HG03439 (cell line): Measurements from ENCODE around the gene FES.
"Not testable (repeated sequence)": the region's sequence is repeated elsewhere in the genome, so short reads cannot be mapped to it uniquely, and the experiment has no call there.

Experiments used
- ATAC-seq: cut with Tn5 transposase; IDR thresholded peaks from one replicate; pipeline ENCODE4 v1.9.1; 2021; ENCODE audit warnings: mild to moderate bottlenecking, moderate library complexity; ENCODE audit not compliant: unreplicated experiment

Gene FES

DNA sequence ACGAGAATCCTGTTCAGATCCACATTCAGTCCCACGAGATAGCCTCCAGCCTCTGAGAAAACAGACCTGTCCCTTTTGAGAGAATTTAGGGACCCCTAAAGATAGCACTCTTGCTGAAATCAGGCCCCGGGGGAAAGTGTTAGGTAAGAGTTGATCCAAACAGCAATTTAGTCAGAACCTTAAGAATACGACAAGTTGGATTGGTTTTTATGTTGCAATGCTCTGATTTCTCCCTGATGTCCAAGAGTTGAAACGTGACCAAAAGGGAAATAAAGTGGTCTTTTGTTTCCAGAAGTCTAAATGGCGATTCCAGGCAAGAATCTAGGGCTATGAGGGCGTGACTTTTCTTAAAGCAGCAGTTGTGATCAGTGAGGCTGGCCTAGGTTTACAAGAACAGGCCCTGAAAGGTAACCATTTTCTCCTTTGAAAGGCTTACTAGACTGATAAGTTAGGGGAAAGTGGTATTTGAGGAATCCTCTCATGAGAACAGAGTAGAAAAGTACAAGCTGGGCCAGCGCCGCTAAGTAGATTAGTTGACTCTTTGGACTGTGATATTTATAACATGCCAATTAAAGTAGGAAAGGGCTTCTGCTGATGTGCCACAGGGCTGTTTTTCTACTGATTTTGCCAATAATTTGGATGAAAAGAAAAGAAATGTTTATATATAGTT lies 23.7 kb downstream of the FES start:
- ATAC-seq, result no peak

DNA sequence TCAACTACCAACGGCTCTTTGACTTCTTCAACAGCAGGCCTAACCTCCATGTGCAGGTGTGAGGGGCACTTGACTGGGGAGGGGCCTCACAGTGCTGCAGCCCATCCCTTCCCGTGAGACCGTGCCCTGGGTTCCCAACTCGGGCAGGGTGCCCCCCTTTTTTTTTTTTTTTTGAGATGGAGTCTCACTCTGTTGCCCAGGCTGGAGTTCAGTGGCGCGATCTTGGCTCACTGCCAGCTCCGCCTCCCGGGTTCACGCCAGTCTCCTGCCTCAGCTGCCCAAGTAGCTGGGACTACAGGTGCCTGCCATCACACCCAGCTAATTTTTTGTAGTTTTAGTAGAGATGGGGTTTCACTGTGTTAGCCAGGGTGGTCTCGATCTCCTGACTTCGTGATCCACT lies 25.1 kb downstream of the FES start:
- ATAC-seq, result not testable (repeated sequence)

DNA sequence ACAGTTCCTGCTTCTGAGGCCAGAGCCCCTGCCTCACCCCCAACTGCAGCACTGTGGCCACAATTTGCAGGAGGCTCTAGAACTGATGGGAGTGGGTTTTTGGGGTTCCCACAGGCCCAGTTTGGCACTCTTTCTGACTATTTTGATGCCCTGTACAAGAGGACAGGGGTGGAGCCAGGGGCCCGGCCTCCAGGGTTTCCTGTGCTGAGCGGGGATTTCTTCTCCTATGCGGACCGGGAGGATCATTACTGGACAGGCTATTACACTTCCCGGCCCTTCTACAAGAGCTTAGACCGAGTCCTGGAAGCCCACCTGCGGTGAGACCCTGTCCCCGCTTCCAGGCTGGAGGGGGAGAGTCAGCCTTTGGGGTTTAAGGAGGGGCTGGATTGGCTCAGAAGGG lies 25.7 kb downstream of the FES start:
- no peak for ATAC-seq

DNA sequence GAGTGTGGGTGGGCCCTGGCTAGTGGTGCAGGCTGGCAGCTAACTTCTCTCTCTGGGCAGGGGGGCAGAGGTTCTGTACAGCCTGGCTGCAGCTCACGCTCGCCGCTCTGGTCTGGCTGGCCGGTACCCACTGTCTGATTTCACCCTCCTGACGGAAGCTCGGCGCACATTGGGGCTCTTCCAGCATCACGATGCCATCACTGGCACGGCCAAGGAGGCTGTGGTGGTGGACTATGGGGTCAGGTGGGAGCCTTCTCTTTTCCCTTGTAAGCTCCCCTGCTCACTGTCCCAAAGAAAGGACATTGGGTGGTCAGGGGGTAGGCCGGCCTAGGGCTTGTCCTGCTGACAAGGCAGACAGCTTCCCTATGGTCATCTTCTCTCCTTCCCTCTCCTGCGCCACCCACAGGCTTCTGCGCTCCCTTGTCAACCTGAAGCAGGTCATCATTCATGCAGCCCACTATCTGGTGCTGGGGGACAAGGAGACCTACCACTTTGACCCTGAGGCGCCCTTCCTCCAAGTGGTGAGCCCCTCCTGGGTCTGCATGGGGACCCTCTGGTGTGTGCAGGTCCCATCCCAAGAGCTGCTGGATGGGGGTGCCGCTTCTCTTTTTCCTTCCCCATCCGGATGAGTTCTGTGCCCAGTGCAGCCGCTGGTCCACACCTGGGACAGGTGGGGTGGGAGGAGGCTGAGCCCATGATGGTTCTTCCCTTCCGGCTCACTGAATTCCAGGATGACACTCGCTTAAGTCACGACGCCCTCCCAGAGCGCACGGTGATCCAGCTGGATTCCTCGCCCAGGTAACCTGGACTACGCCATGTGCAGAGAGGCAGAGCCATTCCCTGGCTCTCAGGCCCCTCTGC lies 26.4 kb downstream of the FES start:
- no peak for ATAC-seq

DNA sequence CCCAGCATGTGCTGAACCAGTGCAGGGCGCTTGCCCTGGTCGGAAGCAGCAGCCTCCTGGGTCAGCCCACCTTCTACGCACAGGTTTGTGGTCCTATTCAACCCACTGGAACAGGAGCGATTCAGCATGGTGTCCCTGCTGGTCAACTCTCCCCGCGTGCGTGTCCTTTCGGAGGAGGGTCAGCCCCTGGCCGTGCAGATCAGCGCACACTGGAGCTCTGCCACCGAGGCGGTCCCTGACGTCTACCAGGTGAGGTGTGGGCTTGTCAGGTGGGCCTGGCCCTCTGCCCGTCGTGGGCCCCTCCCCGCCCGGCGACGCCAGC lies 27.0 kb downstream of the FES start:
- ATAC-seq, result no peak

DNA sequence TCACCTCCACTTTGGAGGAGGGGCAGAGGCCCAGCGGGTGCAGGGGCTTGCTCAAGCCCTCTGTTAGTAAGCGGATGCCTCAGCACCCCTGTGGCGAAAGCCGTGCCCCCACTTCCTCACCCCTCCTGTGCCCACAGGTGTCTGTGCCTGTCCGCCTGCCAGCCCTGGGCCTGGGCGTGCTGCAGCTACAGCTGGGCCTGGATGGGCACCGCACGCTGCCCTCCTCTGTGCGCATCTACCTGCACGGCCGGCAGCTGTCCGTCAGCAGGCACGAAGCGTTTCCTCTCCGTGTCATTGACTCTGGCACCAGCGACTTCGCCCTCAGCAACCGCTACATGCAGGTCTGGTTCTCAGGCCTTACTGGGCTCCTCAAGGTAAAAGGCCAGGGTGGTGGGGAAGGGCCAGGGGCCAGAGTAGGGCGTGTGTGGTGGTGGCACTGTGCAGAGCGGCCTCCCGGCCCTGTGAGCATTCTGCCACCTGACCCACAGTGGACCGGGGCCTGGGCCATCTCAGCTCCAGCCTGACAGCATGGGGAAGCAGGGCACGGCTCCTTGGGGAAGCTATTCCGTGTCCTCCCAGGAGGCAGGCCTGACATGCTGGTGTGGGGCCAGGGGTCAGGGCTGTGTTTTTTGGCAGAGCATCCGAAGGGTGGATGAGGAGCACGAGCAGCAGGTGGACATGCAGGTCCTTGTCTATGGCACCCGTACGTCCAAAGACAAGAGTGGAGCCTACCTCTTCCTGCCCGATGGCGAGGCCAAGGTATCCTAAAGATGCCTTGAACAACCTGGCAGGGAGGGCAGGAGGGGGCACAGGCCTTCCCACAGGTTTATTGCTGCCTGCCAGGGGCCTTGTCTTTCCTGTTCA lies 27.8 kb downstream of the FES start:
- ATAC-seq, result no peak

DNA sequence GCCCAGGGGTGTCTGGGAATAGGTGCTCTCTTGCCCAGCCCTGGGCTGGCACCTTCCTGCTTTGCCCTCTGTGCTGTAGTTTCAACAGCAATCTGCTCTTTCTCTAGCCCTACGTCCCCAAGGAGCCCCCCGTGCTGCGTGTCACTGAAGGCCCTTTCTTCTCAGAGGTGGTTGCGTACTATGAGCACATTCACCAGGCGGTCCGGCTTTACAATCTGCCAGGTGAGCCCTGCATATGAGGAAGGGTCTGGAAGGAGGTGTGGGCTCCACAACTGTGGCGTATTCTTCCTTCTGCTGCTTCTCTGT lies 28.4 kb downstream of the FES start:
- no peak for ATAC-seq

DNA sequence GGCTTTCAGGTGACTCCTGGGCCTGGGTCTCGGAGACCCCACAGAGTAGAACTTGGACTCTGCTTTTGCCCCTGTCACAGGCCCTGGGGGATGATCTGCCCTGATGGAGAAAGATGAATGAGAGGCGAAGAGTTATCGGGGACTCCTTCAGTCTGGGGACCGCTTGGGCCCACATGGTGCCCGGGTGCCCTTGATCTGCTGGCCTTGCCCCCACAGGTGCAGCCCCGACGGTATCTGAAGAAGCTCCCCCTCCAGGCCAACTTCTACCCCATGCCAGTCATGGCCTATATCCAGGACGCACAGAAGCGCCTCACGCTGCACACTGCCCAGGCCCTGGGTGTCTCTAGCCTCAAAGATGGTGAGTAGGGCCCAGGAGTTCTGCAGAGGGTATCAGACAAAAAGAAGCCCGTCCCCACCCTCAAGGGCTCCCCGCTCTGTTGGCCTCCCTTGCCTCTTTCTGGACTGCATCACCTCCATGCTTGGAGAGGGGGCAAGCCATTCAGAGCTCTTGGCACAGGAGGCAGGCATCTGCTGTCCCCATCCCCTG lies 29.2 kb downstream of the FES start:
- no peak for ATAC-seq

DNA sequence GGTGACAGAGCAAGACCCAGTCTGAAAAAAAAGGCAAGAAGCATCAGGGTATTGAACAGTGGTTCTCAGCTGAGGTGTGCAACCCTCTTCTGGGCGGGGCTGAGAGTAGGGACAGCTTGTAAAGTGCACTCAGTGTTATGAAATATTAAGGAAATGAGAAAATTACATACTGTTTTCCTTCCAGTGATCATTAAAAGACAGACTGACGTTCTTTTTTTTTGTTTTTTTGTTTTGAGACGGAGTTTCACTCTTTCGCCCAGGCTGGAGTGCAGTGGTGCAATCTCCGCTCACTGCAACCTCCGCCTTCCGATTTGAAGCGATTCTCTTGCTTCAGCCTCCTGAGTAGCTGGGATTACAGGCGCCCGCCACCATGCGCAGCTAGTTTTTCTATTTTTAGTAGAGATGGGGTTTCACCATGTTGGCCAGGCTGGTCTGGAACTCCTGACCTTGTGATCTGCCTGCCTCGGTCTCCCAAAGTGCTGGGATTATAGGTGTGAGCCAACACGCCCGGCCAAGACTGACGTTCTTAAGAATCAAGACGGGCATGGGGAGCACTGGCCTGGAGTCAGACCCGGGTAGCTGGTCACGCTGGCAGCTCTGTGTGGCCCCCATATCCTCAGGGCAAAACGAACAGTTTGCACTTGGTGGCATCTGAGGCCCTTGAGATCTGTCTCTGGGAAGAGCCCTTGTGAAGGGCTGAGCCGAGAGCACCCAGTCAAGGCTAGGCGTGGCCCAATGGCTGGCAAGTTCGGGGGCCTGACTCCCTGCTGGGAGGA lies 30.2 kb downstream of the FES start:
- ATAC-seq, result no peak

DNA sequence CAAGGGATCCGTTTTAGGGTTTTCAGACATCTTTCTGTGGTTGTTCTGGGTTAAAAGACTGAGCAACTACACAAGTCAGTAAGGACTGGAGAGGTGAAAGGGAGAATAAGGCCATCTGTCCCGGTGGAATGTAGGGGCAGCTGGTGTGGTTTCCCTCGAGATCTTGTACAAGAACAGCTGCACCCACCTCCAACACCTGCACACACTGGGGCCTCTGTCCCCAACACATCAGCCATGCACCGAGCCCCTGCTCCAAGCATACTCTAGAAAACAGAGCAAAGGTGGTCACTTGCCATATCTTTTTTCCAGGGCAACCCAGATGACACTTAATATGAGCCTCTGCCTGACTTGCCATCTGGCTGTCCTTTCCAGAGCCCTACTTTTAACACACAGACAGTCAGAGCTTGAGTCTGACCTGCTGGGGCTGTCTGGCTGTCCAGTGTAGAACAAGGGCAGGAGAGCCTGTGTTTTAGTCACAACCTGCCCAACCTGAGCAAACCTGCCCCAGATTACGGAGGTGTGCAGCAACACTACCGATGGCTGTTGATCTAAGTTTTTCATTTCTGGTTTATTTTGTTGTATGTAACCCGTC lies 31.0 kb downstream of the FES start:
- no peak for ATAC-seq

DNA sequence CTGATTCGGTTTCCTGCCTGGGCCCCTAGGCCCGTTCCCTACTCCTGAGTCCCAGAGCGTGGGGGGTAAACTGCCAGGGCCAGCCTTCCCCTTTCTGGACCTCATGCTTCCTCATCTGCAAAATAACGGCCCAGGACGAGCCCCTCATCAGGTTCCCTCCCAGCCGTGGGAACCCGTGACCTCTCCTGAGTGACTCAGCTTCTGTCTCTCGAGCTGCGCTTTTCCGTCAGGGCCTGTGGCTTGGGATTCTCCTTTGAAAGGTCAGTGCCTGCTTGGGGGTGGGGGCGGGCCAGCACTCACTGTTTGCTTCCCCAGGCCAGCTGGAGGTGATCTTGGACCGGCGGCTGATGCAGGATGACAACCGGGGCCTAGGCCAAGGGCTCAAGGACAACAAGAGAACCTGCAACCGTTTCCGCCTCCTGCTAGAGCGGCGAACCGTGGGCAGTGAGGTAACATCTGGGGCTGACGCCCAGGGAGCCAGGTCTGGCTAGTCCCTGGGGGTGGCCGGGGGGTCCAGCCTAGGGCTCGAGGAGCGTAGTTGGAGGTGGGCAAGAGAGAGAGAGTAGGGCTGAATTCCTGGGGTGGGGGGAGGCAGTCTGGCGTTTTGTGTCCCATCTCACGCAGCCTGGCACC lies 31.6 kb downstream of the FES start:
- ATAC-seq, result no peak

DNA sequence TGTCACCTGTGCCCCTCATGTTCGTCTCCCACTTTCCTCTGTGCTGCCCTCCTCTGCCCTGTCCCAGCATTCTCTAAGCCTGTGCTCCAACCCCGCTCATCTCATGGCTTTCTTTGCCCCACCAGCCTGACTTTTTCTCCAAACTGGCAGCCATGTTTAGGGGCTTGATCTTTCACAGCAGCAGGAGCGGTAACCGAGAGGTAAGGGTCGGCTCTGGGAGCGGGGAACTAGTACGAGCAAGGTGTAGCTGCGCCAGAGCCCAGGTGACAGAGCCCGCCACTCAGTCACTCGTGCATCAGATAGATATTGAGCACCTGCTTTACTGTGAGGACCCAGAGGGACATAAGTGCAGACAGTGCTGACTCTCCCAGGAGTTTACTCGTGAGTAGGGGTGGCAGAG lies 32.2 kb downstream of the FES start:
- no peak for ATAC-seq

DNA sequence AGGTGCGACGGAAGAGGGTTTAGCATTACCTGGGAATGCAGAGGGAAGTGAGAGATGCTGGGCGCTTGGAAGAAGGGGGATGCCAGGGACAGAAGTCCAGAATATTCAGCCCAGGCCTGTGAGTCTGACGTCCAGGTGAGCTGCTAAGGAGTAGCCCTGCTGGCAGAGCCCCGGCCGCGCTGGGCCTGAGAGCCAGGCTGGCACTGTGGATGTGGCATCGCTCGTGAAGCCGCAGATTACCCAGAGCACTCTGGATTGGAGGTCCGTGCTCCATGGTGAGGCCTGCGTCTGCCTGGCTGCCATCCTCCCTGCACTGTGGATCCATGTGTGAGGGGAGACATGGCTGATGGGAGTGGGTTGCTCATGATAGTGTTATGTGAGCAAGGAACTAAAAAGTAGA lies 33.3 kb downstream of the FES start:
- no peak for ATAC-seq

DNA sequence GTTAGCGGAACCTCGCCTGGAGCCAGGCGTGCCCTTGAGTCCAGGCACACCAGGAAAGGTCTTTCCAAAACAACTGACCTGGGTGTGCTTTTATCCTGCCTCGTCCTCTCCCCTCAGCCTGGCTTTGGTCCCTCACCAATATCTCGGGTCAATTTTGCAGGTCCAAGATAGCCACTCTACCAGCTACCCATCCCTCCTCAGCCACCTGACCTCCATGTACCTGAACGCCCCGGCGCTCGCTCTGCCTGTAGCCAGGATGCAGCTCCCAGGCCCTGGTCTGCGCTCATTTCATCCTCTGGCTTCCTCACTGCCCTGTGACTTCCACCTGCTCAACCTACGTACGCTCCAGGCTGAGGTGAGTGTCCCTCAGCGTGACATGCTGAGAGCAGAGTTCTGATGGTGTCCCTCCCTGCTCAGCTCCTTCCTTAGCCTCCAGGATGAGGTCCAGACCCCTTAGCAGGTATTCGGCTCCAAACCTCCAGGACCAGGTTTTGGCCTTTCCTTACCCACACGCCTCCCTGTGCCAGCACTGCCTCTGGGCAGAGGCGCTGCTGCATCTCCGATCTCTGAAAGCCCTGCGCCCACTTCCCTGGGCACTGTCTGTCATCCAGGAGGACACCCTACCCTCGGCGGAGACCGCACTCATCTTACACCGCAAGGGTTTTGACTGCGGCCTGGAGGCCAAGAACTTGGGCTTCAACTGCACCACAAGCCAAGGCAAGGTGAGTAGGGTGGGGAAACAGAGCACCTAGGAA lies 33.9 kb downstream of the FES start:
- ATAC-seq, result no peak

DNA sequence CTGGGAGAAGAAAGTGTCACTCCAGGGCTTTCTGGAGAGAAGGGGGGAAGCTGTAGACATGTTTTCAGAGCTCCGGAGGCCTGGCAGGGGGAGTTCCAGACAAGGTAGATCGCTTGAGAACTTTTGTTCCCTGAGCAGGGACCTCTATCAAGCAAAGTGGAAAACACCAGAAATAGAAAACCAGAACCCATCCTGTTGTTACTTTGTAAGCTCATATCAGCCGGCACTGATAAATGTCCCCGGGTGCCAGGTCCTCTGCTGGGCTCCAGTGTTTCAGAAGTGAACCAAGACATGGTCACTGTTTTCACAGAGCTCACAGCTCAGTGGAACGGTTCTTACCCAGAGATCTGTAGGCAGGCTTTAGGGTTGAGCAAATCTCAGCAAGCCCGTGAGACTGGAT lies 34.5 kb downstream of the FES start:
- no peak for ATAC-seq

DNA sequence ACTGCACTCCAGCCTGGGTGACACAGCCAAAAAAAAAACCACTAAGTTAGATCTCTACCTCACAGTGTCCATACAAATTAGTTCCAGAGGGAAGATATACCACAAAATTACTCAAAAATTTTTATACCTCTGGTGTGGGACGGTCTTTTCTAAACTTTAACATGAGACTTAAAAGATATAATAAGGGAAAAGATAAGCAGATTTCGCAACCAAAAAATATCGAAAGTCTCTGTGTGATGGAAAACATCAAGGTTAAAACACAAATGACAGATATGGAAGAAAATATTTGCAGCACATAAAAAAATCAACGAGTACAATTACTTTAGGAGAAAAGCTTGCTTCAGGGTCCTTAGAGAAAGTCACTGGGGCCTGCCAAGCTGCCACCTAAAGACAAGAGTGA lies 37.6 kb downstream of the FES start:
- no peak for ATAC-seq

DNA sequence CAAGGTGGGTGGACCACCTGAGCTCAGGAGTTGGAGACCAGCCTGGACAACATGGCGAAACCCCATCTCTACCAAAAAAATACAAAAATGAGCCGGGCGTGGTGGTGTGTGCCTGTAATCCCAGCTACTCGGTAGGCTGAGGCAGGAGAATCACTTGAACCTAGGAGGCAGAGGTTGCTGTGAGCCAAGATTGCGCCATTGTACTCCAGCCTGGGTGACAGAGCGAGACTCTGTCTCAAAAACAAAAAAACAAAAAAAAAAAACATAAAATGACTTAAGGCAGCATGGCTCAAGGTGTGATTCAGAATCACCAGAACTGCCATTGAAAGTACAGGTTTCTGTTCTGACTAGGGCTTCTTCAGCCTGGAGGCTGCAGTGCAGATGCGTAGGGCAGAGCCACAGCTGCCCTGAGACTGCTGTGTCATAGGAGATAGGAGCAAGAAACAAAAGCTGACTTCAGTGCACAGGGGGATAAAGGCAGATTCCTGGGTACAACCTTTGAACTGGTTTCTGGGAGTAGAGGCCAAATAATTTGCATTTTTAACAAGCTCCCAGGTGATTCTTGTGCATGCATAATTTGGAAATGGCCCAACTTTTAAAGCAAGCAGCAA lies 38.5 kb downstream of the FES start:
- peak; percentile 80 for ATAC-seq

DNA sequence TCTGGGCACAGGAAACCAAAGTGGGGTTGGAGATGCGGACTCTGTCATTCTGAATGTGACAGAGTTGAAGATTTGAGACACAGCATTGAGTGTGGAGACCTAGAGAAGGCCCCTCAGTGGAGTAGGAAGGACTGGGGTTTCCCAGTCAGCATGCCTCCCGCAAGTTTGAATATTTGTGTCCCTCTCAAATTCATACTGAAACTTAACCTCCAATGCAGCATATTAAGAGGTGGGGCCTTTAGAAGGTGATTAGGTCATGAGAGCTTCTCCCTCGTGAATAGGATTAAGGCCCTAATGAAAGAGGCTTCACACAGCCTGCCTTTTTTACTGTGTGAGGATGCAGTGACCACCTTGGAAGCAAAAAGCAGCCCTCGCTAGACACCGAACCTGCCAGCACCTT lies 40.1 kb downstream of the FES start:
- ATAC-seq, result peak; percentile 56

DNA sequence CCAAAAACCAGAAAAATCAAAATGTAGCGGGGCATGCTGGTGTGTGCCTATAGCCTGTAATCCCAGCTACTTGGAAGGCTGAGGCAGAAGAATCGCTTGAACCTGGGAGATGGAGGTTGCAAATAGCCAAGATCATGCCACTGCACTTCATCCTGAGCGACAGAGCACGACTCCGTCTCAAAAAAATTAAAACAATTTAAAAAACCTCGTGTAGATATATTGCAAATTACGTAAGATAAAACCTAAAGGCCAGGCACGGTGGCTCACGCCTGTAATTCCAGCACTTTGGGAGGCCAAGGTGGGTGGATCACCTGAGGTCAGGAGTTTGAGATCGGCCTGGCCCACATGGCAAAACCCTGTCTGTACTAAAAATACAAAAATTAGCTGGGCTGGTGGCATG lies 42.5 kb downstream of the FES start:
- ATAC-seq, result not testable (repeated sequence)
